DMS79 treated with DMSO at 0.1 percent for 48 hours (cell line): Measurements from ENCODE around the gene DRC7.
A peak's percentile ranks its signal among the peaks of the same experiment; 100 is the strongest.
"Not testable (repeated sequence)": the region's sequence is repeated elsewhere in the genome, so short reads cannot be mapped to it uniquely, and the experiment has no call there.

ENCODE experiments used
- DNase-seq: peaks from one replicate; lab custom pipeline; 2025; lab: John Stamatoyannopoulos, UW

Gene DRC7

GRCh38 chr16:57762365-57763040, 67.9 kb downstream of the DRC7 start:
- no peak for DNase-seq

- no peak for DNase-seq
Measured at GRCh38 chr16:57763285-57764005, 68.8 kb downstream of the DRC7 start.

GRCh38 chr16:57764006-57764340, 69.4 kb downstream of the DRC7 start:
- DNase-seq, result no peak

- no peak for DNase-seq
Measured at GRCh38 chr16:57764341-57765159, 69.9 kb downstream of the DRC7 start.

- DNase-seq, result no peak
Measured at GRCh38 chr16:57765160-57765728, 70.6 kb downstream of the DRC7 start.

GRCh38 chr16:57766714-57767348, 72.2 kb downstream of the DRC7 start:
- DNase-seq, result no peak

- DNase-seq, result no peak
Measured at GRCh38 chr16:57769541-57770145, 75.0 kb downstream of the DRC7 start.

GRCh38 chr16:57770361-57770760, 75.8 kb downstream of the DRC7 start:
- DNase-seq, result no peak

- no peak for DNase-seq
Measured at GRCh38 chr16:57771141-57771785, 76.7 kb downstream of the DRC7 start.

GRCh38 chr16:57773019-57773418, 78.4 kb downstream of the DRC7 start:
- DNase-seq, result no peak

GRCh38 chr16:57773655-57774295, 79.2 kb downstream of the DRC7 start:
- DNase-seq, result no peak

- no peak for DNase-seq
Measured at GRCh38 chr16:57774705-57775285, 80.2 kb downstream of the DRC7 start.

GRCh38 chr16:57775661-57776469, 81.3 kb downstream of the DRC7 start:
- peak; percentile 4 for DNase-seq

GRCh38 chr16:57778658-57779057, 84.1 kb downstream of the DRC7 start:
- no peak for DNase-seq

GRCh38 chr16:57779836-57780235, 85.2 kb downstream of the DRC7 start:
- DNase-seq, result not testable (repeated sequence)

- no peak for DNase-seq
Measured at GRCh38 chr16:57781349-57781740, 86.7 kb downstream of the DRC7 start.
